ENCODE results near the gene FAHD2A.
"Not testable (repeated sequence)": the region's sequence is repeated elsewhere in the genome, so short reads cannot be mapped to it uniquely, and the experiment has no call there.

FAHD2A gene

GRCh38 chr2:95429748-95430467, 27.4 kb downstream of the FAHD2A start:
- not testable (repeated sequence) for FAIRE-seq; DNase-seq (ENCODE audit: extremely low spot score, insufficient read length, low read depth)

GRCh38 chr2:95433373-95433772, 30.9 kb downstream of the FAHD2A start:
- FAIRE-seq, result not testable (repeated sequence)

DNA sequence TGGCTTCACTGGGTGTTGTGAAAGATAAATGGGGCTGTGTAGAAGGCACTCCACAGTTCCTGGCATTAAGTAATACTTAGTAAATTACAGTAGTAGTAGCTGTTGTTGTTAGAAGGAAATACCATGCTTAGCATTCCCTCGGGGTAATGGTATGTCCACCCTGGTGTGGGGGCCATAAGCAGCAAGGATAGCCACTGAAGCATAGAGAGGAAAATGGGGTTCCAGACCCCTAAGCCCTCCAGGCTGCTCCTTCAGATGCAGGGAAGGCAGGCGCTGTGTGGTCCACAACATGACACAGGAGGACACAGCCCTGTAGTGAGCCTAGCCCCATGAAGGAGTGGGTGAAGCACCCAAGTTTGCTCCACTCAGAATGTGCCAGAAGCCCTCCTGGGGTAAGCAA, 31.5 kb downstream of the FAHD2A start:
- FAIRE-seq; DNase-seq (ENCODE audit: extremely low spot score, insufficient read length, low read depth): not testable (repeated sequence)

More at GRCh38 chr2:95433373-95433772, 30.9 kb downstream of the FAHD2A start:
- DNase-seq (ENCODE audit: extremely low spot score, insufficient read length, low read depth), result not testable (repeated sequence)

- not testable (repeated sequence) for DNase-seq (ENCODE audit: extremely low spot score, insufficient read length, low read depth); FAIRE-seq
These were observed 32.1 kb downstream of the FAHD2A start for GRCh38 chr2:95434507-95435076.

DNA sequence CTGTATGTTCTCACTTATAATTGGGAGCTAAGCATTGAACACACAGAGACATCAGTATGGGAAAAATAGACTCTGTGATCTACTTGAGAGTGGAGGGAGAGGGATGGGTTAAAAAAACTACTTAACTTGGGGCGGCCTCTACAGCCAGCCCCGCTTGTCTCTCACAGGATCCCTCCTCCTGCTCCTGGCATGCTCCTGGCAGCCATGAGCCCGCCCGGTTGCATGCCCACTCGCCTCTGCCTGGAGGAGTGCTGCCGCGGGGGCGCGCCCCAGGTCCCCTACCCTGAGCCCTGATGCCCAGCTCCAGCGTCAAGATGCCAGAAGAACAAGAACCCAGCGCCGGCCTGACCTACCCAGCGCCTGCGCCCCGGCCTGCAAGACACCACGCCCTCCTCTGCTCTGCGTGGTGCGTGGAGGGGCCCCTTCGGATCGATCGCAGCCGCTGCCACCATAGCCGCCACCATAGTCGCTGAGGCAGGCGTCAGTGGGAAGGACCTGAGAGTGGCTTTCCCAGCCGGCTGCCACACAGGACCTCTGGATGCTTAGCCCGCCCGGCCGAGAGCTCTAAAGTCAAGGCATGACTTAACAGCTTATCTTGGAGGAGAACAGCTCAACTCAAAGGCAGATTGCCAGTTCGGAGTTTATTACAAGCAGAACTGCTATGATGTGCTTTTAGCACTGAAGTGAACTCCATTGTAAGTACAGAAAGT, 32.8 kb downstream of the FAHD2A start:
- not testable (repeated sequence) for DNase-seq (ENCODE audit: extremely low spot score, insufficient read length, low read depth); FAIRE-seq

DNA sequence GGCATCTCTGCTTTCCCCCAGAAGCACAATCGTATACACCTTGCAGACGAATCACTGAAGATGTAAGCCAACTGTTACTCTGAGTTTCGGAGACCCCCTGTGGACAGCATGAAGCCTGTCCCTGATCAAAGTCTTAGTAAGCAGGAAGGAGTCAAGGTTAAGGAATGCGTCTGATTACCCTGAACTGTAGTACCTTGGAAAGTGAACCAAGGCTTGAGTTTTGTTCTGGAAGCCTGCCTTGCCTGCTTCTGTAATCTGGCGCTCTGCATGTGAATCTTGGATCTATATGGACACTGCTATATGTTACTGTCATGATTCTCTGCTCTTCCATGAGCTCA, 33.3 kb downstream of the FAHD2A start:
- DNase-seq (ENCODE audit: extremely low spot score, insufficient read length, low read depth); FAIRE-seq: not testable (repeated sequence)

DNA sequence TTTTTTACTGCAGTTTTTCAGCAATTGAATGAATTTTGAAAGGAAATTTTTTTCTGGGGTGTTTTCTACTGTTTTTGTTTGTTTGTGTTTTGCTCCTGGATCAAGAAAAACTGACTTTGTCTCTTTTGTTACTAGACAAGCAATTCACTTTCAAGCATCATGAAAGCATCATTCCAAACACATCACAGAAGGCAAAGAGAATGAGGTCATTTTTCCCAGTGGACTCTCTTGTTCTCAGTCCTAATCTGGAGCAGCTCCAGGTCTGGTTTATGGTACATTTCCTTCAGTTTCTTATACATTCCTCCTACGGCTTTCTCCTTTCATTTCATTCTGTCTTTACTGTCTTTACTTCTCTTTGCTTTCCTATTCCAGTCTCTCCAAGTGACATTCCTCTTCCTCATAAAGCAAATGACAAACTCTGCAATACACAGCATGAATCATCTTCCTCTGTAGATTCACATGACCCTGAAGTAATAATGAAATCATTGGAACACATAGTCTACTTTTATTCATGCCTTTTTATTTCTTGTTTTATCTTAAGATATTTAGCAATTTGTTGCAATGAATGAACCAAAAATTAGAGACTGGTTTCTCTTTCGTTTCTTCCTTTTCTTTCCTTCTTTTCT, 40.1 kb downstream of the FAHD2A start:
- DNase-seq (ENCODE audit: extremely low spot score, insufficient read length, low read depth); FAIRE-seq: not testable (repeated sequence)

- not testable (repeated sequence) for DNase-seq (ENCODE audit: extremely low spot score, insufficient read length, low read depth); FAIRE-seq
These were observed 42.8 kb downstream of the FAHD2A start for GRCh38 chr2:95445317-95445716.

DNA sequence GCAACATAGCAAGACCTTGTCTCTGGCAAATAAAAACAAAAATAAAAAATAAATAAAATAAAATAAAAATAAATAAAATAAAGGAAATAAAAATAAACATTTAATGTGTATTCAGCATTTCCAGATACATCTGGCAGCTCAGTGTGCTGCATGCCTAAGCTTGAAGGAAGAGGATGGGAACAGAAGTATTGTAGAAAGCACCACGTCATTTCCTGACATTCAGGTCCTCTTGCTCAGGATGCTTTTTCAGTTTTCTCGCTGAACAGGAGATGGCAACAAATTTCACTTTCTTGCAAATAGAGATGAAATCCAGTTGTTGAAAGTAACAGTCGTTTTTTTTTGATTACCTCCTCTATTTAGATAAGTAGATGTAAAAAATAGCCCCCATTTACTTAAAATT, 60.8 kb downstream of the FAHD2A start:
- not testable (repeated sequence) for DNase-seq (ENCODE audit: extremely low spot score, insufficient read length, low read depth); FAIRE-seq
